Activated B cell treated with CpG ODN at 0.5 μM for 24 hours (primary cell): Measurements from ENCODE around the gene KRTAP1-3. TPM values are rescaled to one million over a fixed set of nuclear protein-coding genes. Genes with fewer than 3 reads are reported as not detected.

Experiments used
- ATAC-seq: fragments of 200-7000 bp; cut with Tn5 transposase; one replicate; pipeline ENCODE4 v1.10.0; 2021; ENCODE audit warnings: low read depth, mild to moderate bottlenecking, moderate library complexity
- CTCF ChIA-PET: fragments of 350-600 bp; sonication (Branson Sonifier 250); formaldehyde crosslinking; loops from one replicate; lab custom pipeline; 2021; ENCODE audit warnings: antibody characterized with exemption; lab: Charles Lee
- POLR2A ChIA-PET: fragments of 350-600 bp; sonication (Branson Sonifier 250); formaldehyde crosslinking; loops from one replicate; lab custom pipeline; 2021; ENCODE audit warnings: antibody characterized with exemption; lab: Charles Lee
- DNase-seq: peaks from one replicate; pipeline ENCODE4 v3.0.0; 2022
- H3K27ac Mint-ChIP-seq: one replicate; pipeline ENCODE4 v1.8.0; 2020; ENCODE audit warnings: mixed read lengths
- H3K27me3 Mint-ChIP-seq: one replicate; pipeline ENCODE4 v1.8.0; 2021; ENCODE audit warnings: mixed read lengths
- H3K36me3 Mint-ChIP-seq: one replicate; pipeline ENCODE4 v1.8.0; 2021; ENCODE audit warnings: low read depth, mixed read lengths
- H3K4me1 Mint-ChIP-seq: one replicate; pipeline ENCODE4 v1.8.0; 2021; ENCODE audit warnings: mixed read lengths
- H3K4me3 Mint-ChIP-seq: one replicate; pipeline ENCODE4 v1.8.0; 2020; ENCODE audit warnings: mild to moderate bottlenecking, mixed read lengths
- H3K9me3 Mint-ChIP-seq: one replicate; pipeline ENCODE4 v1.8.0; 2020; ENCODE audit warnings: mixed read lengths
- CTCF ChIP-seq: fragments of 200-600 bp; IDR thresholded peaks from one replicate; pipeline ENCODE4 v1.8.0; 2022; ENCODE audit warnings: antibody characterized with exemption, mild to moderate bottlenecking
- intact Hi-C: fragments of 100-400 bp; cut with micrococcal nuclease; formaldehyde crosslinking; loops from one replicate; pipeline ENCODE4 v1.15.1; 2024
- total RNA-seq: library from RNA; stranded (reverse); gene quantifications from 2 replicates; pipeline ENCODE4 v1.2.3, GENCODE V29; 2022

The KRTAP1-3 gene
- total RNA-seq, 1 donor from 2014 or later, result not detected

GRCh38 chr17:40996829-40997228 is 37.8 kb downstream of the KRTAP1-3 start:
- intact Hi-C loops, result no loop called here

GRCh38 chr17:40995116-40995515 is 39.6 kb downstream of the KRTAP1-3 start:
- TF ChIP-seq CTCF, result no peak
- Mint-ChIP-seq H3K27ac (no peak overlapping the region), H3K27me3 (peaks cover 45% of the 10 kb centered on the region), H3K4me3 (no peak overlapping the region), H3K9me3 (no peaks in the 10 kb centered on the region), H3K4me1 (no peaks in the 10 kb centered on the region), H3K36me3 (no peaks in the 10 kb centered on the region)
- ATAC-seq (no peak), DNase-seq (no peak)
- intact Hi-C loops, result no loop called here
- ChIA-PET CTCF (no interaction called here), POLR2A (no interaction called here)

More at GRCh38 chr17:40996829-40997228, 37.8 kb downstream of the KRTAP1-3 start:
- no peaks in the 10 kb centered on the region for H3K9me3 Mint-ChIP-seq
- no peak for DNase-seq
- no peak for TF ChIP-seq CTCF
- H3K4me3 Mint-ChIP-seq, result no peak overlapping the region
- ATAC-seq, result no peak
- no peaks in the 10 kb centered on the region for H3K4me1 Mint-ChIP-seq
- H3K36me3 Mint-ChIP-seq, result no peaks in the 10 kb centered on the region
- POLR2A ChIA-PET, result no interaction called here
- CTCF ChIA-PET, result no interaction called here
- H3K27ac Mint-ChIP-seq, result no peak overlapping the region
- peaks cover 46% of the 10 kb centered on the region for H3K27me3 Mint-ChIP-seq

- Mint-ChIP-seq H3K4me3 (no peak within 1 kb of the TSS), H3K36me3 (no peaks in the 10 kb centered on the region), H3K4me1 (no peaks in the 10 kb centered on the region), H3K27ac (no peak within 1 kb of the TSS), H3K27me3 (peaks cover 43% of the 10 kb centered on the region), H3K9me3 (no peaks in the 10 kb centered on the region)
- ATAC-seq, result no peak
- TF ChIP-seq CTCF, result no peak
- no peak for DNase-seq
- ChIA-PET CTCF (no interaction called here), POLR2A (no interaction called here)
- intact Hi-C loops, result no loop called here
Observed at GRCh38 chr17:40993839-40994238, 40.8 kb downstream of the KRTAP1-3 start, which contains the start of gene KRTAP3-3. KRTAP3-3 (minus strand) TSS chr17:40994164; CDS start chr17:40994097, 67 bp downstream.

- POLR2A ChIA-PET, result no interaction called here
- ATAC-seq (no peak), DNase-seq (no peak)
- no peak overlapping the region for H3K27ac Mint-ChIP-seq
- H3K27me3 Mint-ChIP-seq, result peaks cover 38% of the 10 kb centered on the region
- TF ChIP-seq CTCF, result no peak
- H3K36me3 Mint-ChIP-seq, result no peaks in the 10 kb centered on the region
- H3K4me1 Mint-ChIP-seq, result no peaks in the 10 kb centered on the region
- no peak overlapping the region for H3K4me3 Mint-ChIP-seq
- intact Hi-C loops, result no loop called here
- CTCF ChIA-PET, result no interaction called here
- no peaks in the 10 kb centered on the region for H3K9me3 Mint-ChIP-seq
Observed at GRCh38 chr17:40993084-40993483, 41.6 kb downstream of the KRTAP1-3 start.

GRCh38 chr17:40992666-40993065 is 42.0 kb downstream of the KRTAP1-3 start:
- H3K9me3 Mint-ChIP-seq, result no peaks in the 10 kb centered on the region
- no peaks in the 10 kb centered on the region for H3K36me3 Mint-ChIP-seq
- intact Hi-C loops, result no loop called here

More at GRCh38 chr17:40992666-40993065, 42.0 kb downstream of the KRTAP1-3 start:
- ChIA-PET CTCF (no interaction called here), POLR2A (no interaction called here)
- ATAC-seq (no peak), DNase-seq (no peak)
- Mint-ChIP-seq H3K27ac (no peak overlapping the region), H3K4me3 (no peak overlapping the region), H3K27me3 (peaks cover 34% of the 10 kb centered on the region), H3K4me1 (no peaks in the 10 kb centered on the region)
- TF ChIP-seq CTCF, result no peak
